HepG2 (cell line): ENCODE measurements around the gene NUDT15. TPM values are rescaled to one million over a fixed set of nuclear protein-coding genes. Genes with fewer than 3 reads are reported as not detected.
A peak's percentile ranks its signal among the peaks of the same experiment; 100 is the strongest.

ENCODE experiments used
- BRF2 ChIP-seq: sonication (generic); formaldehyde crosslinking; IDR thresholded peaks from 2 replicates; pipeline ENCODE4 v1.8.1; 2022; ENCODE audit warnings: mild to moderate bottlenecking, missing genetic modification reagents
- FOXM1 ChIP-seq: sonication (generic); formaldehyde crosslinking; IDR thresholded peaks from 2 replicates; pipeline ENCODE4 v1.5.0; 2020; ENCODE audit warnings: missing genetic modification reagents
- HMG20B ChIP-seq: conservative IDR thresholded peaks from 2 replicates; pipeline ENCODE4 v1.6.1; 2016; ENCODE audit warnings: missing genetic modification reagents, missing compliant biosample characterization
- SAP130 ChIP-seq: IDR thresholded peaks from 2 replicates; pipeline ENCODE4 v1.6.1; 2016; ENCODE audit warnings: low read depth
- TEF ChIP-seq: sonication (generic); formaldehyde crosslinking; IDR thresholded peaks from 2 replicates; pipeline ENCODE4 v1.5.0; 2020; ENCODE audit warnings: missing genetic modification reagents
- ZIK1 ChIP-seq: sonication (generic); formaldehyde crosslinking; IDR thresholded peaks from 2 replicates; pipeline ENCODE4 v1.5.0; 2020; ENCODE audit warnings: mild to moderate bottlenecking, low read depth, missing genetic modification reagents, borderline replicate concordance
- ZNF12 ChIP-seq: sonication (generic); formaldehyde crosslinking; IDR thresholded peaks from 2 replicates; pipeline ENCODE4 v1.5.0; 2020; ENCODE audit warnings: missing genetic modification reagents
- ZNF207 ChIP-seq: fragments of 450-650 bp; IDR thresholded peaks from 2 replicates; pipeline ENCODE4 v1.6.1; 2016; ENCODE audit warnings: antibody characterized with exemption, borderline replicate concordance
- ZNF546 ChIP-seq: sonication (generic); formaldehyde crosslinking; conservative IDR thresholded peaks from 2 replicates; pipeline ENCODE4 v1.8.1; 2023; ENCODE audit warnings: mild to moderate bottlenecking, missing genetic modification reagents
- ZNF614 ChIP-seq: IDR thresholded peaks from 2 replicates; pipeline ENCODE4 v1.6.1; 2018; ENCODE audit warnings: missing biosample characterization, missing genetic modification reagents, inconsistent platforms, borderline replicate concordance
- ZNF746 ChIP-seq: sonication (generic); formaldehyde crosslinking; IDR thresholded peaks from 2 replicates; pipeline ENCODE4 v1.8.0; 2022; ENCODE audit warnings: mild to moderate bottlenecking, missing genetic modification reagents
- ZNF839 ChIP-seq: sonication (generic); formaldehyde crosslinking; IDR thresholded peaks from 2 replicates; pipeline ENCODE4 v1.4.0; 2020; ENCODE audit warnings: missing genetic modification reagents, mild to moderate bottlenecking, borderline replicate concordance
- ZSCAN22 ChIP-seq: sonication (generic); formaldehyde crosslinking; IDR thresholded peaks from 2 replicates; pipeline ENCODE4 v1.4.0; 2020; ENCODE audit warnings: mild to moderate bottlenecking, missing genetic modification reagents
- ZZZ3 ChIP-seq: sonication (generic); formaldehyde crosslinking; IDR thresholded peaks from 2 replicates; pipeline ENCODE4 v1.4.0; 2020; ENCODE audit warnings: missing genetic modification reagents, mild to moderate bottlenecking, borderline replicate concordance
- polyA plus RNA-seq, 8 experiments: library from polyadenylated mRNA; depleted of rRNA in 3 of 8; stranded (reverse) in 7 of 8; unstranded in 1 of 8; fragments of >200 nt; fragmentation: Illumina TruSeq in 4 of 8; extraction: Trizol in 4 of 8; gene quantifications; 2 replicates each; pipeline versions ENCODE4 v1.2.1 to v1.2.3, GENCODE V29; 2011 to 2016; ENCODE audit warnings: low read depth in 4 of 8, missing spikeins in 1 of 8, mixed read lengths in 1 of 8; ENCODE audit not compliant: insufficient read depth in 1 of 8
- total RNA-seq, 5 experiments: library from RNA; depleted of rRNA; stranded (reverse); fragments of >200 nt; fragmentation: Illumina TruSeq; extraction: Trizol; gene quantifications; 2 replicates each; pipeline ENCODE4 v1.2.3, GENCODE V29; 2016; ENCODE audit warnings: low read depth in 1 of 5
- TF ChIP-seq, protein P1 (sequence below): fragments of 450-650 bp; IDR thresholded peaks from 2 replicates; pipeline ENCODE4 v1.6.1; 2016
- TF ChIP-seq, protein P2 (sequence below): IDR thresholded peaks from 2 replicates; pipeline ENCODE4 v1.6.1; 2016; ENCODE audit warnings: low read depth
- TF ChIP-seq, protein P3 (sequence below): sonication (generic); formaldehyde crosslinking; IDR thresholded peaks from 2 replicates; pipeline ENCODE4 v1.4.0; 2020; ENCODE audit warnings: missing genetic modification reagents, borderline replicate concordance

NUDT15 gene
- total and polyA plus RNA-seq, 2 of the 13 experiments (the other 11 are each of a cell fraction or from before 2014, with no cell fraction given) = 21.3 to 47.3 TPM

DNA sequence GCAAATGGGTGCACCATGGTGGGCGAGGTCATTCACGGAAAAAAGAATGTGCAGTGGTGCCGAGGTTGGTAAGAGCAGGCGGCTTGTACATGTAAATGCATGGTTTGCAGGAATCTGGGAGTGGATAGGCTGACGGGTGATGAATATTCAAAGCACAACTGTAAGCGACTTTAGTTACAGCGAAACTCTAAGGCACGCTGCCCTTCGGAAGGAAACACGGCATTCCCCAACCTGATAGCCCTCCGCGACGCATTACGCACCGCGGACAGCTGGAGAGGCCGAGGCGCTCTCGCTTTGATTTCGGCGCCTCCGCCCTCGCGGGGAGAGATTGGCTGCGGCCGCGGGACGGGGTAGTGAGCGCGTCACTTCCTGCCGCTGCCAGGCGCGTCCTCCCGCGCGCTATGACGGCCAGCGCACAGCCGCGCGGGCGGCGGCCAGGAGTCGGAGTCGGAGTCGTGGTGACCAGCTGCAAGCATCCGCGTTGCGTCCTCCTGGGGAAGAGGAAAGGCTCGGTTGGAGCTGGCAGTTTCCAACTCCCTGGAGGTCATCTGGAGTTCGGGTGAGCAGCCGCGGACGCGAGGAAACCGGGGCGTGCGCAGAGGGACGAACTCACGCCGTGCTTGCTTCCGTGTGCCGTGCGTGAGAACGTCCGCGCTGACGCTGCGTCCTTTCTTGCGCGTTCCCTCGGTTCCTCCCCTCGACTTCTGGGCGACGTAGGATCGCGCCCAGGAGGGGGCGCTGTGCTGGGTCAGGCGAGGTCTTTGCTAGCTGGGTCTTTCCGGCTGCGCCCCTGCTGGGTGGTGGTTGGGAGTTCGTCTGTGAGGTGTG lies at the start of gene NUDT15 (continued):
- TF ChIP-seq, protein P1, sequence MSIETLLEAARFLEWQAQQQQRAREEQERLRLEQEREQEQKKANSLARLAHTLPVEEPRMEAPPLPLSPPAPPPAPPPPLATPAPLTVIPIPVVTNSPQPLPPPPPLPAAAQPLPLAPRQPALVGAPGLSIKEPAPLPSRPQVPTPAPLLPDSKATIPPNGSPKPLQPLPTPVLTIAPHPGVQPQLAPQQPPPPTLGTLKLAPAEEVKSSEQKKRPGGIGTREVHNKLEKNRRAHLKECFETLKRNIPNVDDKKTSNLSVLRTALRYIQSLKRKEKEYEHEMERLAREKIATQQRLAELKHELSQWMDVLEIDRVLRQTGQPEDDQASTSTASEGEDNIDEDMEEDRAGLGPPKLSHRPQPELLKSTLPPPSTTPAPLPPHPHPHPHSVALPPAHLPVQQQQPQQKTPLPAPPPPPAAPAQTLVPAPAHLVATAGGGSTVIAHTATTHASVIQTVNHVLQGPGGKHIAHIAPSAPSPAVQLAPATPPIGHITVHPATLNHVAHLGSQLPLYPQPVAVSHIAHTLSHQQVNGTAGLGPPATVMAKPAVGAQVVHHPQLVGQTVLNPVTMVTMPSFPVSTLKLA = peak; percentile 56
- TF ChIP-seq ZSCAN22 (CRISPR knock-in tag) = peak; percentile 66; the same call in 1 of the 2 replicates
- 0 out of 2 replicates have a peak, but pooled peaks have one; percentile 67 for TF ChIP-seq ZNF12 (CRISPR knock-in tag)
- peak; percentile 40; the same call in 1 of the 2 replicates for TF ChIP-seq TEF (CRISPR knock-in tag)
- TF ChIP-seq BRF2 (CRISPR knock-in tag) = peak; percentile 83; the same call in 1 of the 2 replicates
- no peak for TF ChIP-seq ZNF746 (CRISPR knock-in tag)
- TF ChIP-seq SAP130 (CRISPR knock-in tag) = peak; percentile 100
- peak; percentile 40 for TF ChIP-seq ZNF614
- TF ChIP-seq HMG20B (CRISPR knock-in tag) = peak; percentile 6; the same call in 1 of the 2 replicates
- TF ChIP-seq ZIK1 (CRISPR knock-in tag) = 0 out of 2 replicates have a peak, but pooled peaks have one; percentile 56
- peak; percentile 94 for TF ChIP-seq ZNF546 (CRISPR knock-in tag)
- TF ChIP-seq, protein P2, sequence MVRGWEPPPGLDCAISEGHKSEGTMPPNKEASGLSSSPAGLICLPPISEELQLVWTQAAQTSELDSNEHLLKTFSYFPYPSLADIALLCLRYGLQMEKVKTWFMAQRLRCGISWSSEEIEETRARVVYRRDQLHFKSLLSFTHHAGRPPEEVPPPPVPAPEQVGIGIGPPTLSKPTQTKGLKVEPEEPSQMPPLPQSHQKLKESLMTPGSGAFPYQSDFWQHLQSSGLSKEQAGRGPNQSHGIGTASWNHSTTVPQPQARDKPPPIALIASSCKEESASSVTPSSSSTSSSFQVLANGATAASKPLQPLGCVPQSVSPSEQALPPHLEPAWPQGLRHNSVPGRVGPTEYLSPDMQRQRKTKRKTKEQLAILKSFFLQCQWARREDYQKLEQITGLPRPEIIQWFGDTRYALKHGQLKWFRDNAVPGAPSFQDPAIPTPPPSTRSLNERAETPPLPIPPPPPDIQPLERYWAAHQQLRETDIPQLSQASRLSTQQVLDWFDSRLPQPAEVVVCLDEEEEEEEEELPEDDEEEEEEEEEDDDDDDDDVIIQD = peak; percentile 78; the same call in 1 of the 2 replicates
- TF ChIP-seq, protein P3, sequence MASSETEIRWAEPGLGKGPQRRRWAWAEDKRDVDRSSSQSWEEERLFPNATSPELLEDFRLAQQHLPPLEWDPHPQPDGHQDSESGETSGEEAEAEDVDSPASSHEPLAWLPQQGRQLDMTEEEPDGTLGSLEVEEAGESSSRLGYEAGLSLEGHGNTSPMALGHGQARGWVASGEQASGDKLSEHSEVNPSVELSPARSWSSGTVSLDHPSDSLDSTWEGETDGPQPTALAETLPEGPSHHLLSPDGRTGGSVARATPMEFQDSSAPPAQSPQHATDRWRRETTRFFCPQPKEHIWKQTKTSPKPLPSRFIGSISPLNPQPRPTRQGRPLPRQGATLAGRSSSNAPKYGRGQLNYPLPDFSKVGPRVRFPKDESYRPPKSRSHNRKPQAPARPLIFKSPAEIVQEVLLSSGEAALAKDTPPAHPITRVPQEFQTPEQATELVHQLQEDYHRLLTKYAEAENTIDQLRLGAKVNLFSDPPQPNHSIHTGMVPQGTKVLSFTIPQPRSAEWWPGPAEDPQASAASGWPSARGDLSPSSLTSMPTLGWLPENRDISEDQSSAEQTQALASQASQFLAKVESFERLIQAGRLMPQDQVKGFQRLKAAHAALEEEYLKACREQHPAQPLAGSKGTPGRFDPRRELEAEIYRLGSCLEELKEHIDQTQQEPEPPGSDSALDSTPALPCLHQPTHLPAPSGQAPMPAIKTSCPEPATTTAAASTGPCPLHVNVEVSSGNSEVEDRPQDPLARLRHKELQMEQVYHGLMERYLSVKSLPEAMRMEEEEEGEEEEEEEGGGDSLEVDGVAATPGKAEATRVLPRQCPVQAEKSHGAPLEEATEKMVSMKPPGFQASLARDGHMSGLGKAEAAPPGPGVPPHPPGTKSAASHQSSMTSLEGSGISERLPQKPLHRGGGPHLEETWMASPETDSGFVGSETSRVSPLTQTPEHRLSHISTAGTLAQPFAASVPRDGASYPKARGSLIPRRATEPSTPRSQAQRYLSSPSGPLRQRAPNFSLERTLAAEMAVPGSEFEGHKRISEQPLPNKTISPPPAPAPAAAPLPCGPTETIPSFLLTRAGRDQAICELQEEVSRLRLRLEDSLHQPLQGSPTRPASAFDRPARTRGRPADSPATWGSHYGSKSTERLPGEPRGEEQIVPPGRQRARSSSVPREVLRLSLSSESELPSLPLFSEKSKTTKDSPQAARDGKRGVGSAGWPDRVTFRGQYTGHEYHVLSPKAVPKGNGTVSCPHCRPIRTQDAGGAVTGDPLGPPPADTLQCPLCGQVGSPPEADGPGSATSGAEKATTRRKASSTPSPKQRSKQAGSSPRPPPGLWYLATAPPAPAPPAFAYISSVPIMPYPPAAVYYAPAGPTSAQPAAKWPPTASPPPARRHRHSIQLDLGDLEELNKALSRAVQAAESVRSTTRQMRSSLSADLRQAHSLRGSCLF (CRISPR knock-in tag) = no peak
- peak; percentile 97 for TF ChIP-seq ZZZ3
- TF ChIP-seq ZNF839 (CRISPR knock-in tag) = peak; percentile 12; the same call in 1 of the 2 replicates
- no peak for TF ChIP-seq ZNF207
- TF ChIP-seq FOXM1 (CRISPR knock-in tag) = peak; percentile 61; the same call in 1 of the 2 replicates
